ENCODE results near the gene EREG.

Gene EREG

DNA sequence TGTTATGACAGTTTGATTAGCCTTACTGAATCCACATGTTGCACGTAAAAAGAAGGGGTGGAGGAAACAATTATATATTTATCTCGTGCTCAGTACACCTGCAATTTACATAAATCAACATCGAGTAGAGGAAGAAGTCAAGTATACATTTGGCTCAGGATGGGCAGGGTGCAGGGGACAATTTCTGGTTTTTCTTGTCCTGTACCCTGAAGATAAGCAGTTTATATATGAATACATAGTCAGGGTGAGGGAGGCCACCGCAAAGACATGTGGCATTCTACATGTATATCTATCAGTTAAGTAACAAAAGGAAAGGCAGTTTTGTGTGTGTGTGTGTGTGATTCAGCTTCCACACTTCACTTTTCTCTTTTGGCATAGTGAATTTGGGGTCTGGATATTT lies 11.1 kb upstream of the EREG start:
- peak in 1 of 2 experiments; percentile 15 for DNase-seq

DNA sequence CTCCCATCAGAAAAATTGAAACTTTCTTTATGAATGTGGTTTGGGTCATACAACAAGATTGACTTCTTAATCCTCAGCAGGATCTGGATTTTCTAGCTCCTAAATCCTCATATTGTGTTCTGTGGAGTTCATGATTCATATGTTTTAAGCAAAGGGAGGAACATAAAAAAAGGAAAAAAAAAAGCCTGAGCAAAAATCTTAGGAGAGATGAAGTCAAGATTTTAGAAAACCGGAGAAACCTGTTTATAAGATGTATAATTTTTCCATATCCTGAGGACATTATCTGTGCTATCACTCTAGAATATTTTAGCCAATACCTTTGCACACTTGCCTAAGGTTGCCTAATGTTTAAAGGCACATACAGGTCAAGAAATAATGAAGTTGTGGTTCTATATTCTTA lies 7.0 kb upstream of the EREG start:
- DNase-seq = no peak

DNA sequence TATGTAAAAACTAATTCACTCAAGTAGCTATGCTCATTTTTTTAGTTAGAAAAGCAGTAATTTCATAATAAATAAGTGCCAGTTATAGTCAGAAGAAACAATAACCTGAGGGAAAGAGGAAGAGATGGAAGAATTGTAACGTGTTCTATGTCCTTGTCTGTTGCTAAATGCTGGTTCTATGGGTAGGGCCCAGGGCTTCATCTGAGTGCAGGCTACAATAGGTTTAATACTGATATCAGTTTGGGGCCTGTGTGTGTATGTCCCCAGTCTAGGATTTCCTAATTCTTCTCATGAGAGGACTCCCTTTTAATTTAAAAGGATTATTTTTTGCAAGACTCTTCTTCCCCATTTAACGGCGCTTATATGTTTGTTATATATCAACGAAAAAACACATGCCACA lies 3.3 kb upstream of the EREG start:
- DNase-seq = no peak

GRCh38 chr4:74362347-74362746 lies 2.6 kb upstream of the EREG start:
- no peak for DNase-seq

- DNase-seq = no peak
Observed at GRCh38 chr4:74364256-74364651, 691 bp upstream of the EREG start.

DNA sequence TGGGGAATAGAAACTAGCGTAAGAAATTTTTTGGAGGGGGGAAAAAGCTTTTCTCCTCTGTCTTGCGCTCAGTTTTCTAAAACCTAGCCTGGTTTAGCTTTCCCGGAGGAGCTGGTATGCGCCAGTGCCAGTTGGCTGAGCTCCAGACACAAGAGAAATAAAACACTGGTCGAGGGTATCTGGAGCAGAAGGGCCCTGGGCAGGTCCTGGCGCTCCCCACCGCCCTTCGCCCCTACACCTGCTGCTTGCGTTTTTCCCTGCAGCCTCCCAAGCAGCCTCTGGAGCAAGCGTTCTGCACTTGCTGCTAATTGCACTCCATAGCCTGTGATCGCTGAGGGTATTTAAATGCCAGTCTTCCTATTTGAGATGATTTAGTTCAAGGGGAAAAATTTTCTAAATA lies 816 bp downstream of the EREG start:
- peak in 1 of 2 experiments; percentile 29 for DNase-seq

DNA sequence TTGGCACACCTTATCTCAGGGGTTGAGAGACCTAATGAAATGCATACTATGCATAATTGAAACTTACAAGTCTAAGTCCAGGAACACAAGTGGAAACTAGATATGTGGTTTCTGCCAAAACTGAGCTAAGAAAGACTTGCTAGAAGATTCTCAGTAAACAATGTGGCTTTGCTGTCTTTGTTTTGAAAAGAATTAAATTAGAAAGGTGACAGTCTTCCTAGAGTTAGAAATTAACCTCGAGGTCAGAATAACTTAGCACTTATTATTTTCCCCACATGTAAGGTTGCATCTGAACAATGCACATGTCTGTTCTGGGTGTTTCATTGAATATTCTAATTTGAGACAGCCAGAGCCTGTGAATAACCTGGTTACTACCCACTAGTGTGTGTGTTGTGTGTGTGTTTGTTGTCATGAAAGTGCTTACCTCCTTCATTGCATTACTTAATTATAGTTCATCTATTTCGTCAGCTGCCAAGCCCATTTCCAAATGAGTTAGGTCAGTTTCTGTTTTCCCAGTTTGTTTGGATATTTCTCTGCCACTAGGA lies 1.5 kb downstream of the EREG start:
- no peak for DNase-seq

GRCh38 chr4:74367656-74368290 lies 2.8 kb downstream of the EREG start:
- no peak for DNase-seq

DNA sequence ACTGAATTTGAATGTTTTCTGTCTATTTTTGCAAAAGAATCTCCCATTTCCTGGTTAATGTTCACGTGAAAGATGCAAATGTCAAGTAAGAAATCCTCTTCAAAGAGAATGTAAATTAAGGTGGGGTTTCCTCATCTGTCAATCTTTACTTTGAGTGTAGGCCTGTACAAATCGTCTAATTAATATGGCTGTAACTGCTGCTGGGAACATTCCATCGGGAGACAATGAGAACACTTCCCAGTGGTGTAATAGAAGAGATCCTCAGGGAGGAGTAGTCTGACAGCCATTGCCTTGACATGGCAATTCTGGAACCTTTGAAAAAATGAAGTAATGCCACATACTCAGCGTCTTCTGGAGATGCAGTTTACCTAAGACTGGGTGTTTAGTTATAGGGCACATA lies 3.7 kb downstream of the EREG start:
- DNase-seq = no peak

GRCh38 chr4:74369855-74370254 lies 4.9 kb downstream of the EREG start:
- no peak for DNase-seq

GRCh38 chr4:74370912-74371311 lies 6.0 kb downstream of the EREG start:
- DNase-seq = peak; percentile 25 to 56

- DNase-seq = no peak
Observed at GRCh38 chr4:74374128-74374527, 9.2 kb downstream of the EREG start.

DNA sequence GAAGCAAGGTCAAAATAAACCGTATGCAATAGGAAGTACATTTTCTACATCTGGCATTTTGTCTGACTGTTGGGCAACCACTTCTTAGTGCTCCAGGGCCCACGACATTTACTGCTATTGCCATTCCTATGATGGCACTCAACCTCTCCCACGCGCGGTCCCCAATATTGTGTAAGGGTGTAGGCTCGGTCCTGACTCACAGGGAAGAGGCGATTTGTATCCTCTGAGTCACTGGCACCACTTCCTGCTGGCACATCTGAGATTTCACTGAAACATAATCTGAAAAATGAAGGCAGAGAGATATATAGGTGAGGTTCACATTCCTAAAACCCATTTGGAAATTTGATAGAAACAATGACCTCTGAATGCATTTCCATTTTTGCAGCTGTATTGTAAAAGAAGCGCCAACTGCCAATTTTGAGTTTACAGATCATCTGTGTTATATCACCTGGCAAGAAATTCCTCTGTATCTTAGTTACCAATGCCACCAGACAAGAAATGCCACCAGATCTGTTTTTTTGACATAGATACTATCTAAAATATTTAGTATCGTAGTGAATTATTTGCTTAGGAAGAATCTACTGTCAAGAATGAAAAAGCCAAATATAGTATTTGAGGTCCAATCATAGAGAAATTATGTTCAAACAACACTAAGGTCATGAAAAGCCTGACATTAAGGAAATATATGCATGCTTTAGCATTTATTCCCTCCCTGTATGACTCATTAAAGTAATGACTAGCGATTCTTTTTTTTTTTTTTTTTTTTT lies 9.8 kb downstream of the EREG start:
- DNase-seq = no peak

DNA sequence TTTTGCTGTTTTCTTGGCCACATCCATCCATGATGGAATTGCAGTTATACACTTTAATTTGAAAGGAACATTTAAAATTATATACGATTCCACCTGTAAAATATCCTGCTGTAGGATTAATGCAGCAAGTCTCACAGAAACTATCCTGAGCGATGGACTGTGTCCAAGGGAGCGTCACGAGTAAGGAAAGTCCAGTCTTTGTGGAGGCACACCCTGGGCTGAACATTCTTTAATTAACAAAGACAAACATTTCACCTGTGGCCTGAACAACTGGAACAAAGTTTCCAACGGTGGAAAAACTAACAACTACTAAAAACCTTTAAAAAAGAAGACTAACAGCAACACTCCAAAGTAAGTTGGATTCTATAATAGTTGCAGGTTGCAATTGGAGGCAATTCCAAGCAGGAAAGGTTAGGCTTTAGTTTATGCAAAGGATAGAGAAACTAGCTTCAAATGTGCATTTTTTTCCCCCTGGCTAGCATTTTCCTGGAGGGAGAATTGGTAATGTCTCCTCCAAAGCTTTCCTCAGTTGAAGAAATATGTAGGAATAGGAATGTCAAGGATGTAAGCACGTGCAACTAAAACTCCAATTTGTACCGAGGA lies 11.0 kb downstream of the EREG start:
- no peak for DNase-seq

- DNase-seq = peak; percentile 18 to 43
Observed at GRCh38 chr4:74376888-74377483, 12.0 kb downstream of the EREG start.

GRCh38 chr4:74377714-74378113 lies 12.8 kb downstream of the EREG start:
- DNase-seq = no peak

GRCh38 chr4:74378573-74378972 lies 13.6 kb downstream of the EREG start:
- no peak for DNase-seq

DNA sequence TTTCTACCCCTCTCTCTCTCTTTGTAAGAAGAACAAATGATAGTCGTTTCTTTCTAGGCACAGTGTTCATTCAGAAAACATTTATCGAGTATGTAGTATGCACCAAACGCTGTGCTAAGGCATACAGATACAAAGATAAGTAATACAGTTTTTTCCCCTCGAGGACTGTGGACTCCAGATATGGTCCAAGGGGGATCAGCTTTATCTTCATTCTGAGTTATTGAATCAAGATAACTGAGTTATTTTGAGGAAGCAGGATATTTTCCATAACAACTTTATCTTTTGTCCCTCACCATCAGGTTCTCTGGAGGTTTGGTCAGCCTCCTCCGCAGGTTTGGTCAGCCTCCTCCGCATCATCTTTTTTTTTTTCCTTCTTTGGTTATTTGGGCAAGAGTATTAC lies 15.0 kb downstream of the EREG start:
- DNase-seq = no peak

GRCh38 chr4:74385386-74385785 lies 20.4 kb downstream of the EREG start:
- DNase-seq = no peak

DNA sequence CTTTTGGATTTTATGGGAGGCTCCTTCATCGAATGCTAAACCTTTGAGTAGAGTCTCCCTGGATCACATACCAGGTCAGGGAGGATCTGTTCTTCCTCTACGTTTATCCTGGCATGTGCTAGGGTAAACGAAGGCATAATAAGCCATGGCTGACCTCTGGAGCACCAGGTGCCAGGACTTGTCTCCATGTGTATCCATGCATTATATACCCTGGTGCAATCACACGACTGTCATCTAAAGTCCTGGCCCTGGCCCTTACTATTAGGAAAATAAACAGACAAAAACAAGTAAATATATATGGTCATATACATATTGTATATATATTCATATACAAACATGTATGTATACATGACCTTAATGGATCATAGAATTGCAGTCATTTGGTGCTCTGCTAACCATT lies 21.2 kb downstream of the EREG start:
- no peak for DNase-seq

- DNase-seq = no peak
Observed at GRCh38 chr4:74387790-74388189, 22.8 kb downstream of the EREG start.

- no peak for DNase-seq
Observed at GRCh38 chr4:74389494-74389893, 24.5 kb downstream of the EREG start.

GRCh38 chr4:74390677-74391076 lies 25.7 kb downstream of the EREG start:
- no peak for DNase-seq

DNA sequence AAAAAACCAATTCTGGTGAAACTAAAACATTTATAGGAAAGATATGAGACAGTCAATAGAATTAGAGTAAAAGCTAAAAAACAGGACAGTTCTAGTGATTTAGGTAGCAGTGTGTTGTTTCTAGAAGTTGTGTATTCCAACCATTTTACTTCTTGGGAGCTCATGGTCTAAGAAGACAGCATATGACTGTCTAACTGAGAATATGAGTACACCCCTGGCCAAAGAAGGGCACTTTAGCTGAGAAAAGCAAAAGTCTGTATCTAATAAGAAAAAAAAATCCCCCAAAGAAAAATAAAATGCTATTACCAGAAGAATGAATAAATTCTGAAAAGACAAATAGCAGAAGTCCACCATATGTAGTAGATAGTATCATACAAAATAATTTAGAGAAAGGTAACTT lies 26.4 kb downstream of the EREG start:
- no peak for DNase-seq

All from NCI-H526 (cell line).